GM23248 (cell line): Measurements from ENCODE around the gene ST8SIA1.

ENCODE experiments used
- EZH2 ChIP-seq: fragments of 200-600 bp; sonication (generic); IDR thresholded peaks from 2 replicates; pipeline ENCODE4 v1.6.1; 2018; ENCODE audit warnings: antibody characterized with exemption, mild to moderate bottlenecking; ENCODE audit not compliant: insufficient read depth, poor library complexity, severe bottlenecking
- EZH2phosphoT487 ChIP-seq: fragments of 200-600 bp; sonication (generic); IDR thresholded peaks from 2 replicates; pipeline ENCODE4 v1.6.1; 2018; ENCODE audit warnings: antibody characterized with exemption, moderate library complexity, mild to moderate bottlenecking, low read depth; ENCODE audit not compliant: insufficient read depth

- TF ChIP-seq EZH2phosphoT487, result no peak
- no peak for TF ChIP-seq EZH2
Observed at GRCh38 chr12:22188431-22188830, 146.1 kb downstream of the ST8SIA1 start.
